HepG2 (cell line): Measurements from ENCODE around the gene GMNN. TPM values are rescaled to one million over a fixed set of nuclear protein-coding genes. Genes with fewer than 3 reads are reported as not detected.

Experiments
- AGO2 ChIP-seq: fragments of 200-400 bp; formaldehyde crosslinking; optimal IDR thresholded peaks from 2 replicates; pipeline ENCODE3; 2017; ENCODE audit warnings: mild to moderate bottlenecking, low read depth, low read length, moderate library complexity
- ARHGAP35 ChIP-seq: sonication (generic); formaldehyde crosslinking; IDR thresholded peaks from 2 replicates; pipeline ENCODE4 v1.9.0; 2022; ENCODE audit warnings: mild to moderate bottlenecking, inconsistent platforms, moderate library complexity, missing genetic modification reagents, borderline replicate concordance
- CSRNP2 ChIP-seq: sonication (generic); formaldehyde crosslinking; conservative IDR thresholded peaks from 2 replicates; pipeline ENCODE4 v1.8.0; 2022; ENCODE audit warnings: low read depth, missing genetic modification reagents
- EP300 ChIP-seq, 3 experiments: sonication (generic) in 1 of 3; formaldehyde crosslinking in 1 of 3; IDR thresholded peaks; 2 replicates each; pipeline versions ENCODE4 v1.5.1 to v1.6.1; 2011 to 2020; ENCODE audit warnings: low read depth in 2 of 3, low read length in 2 of 3, borderline replicate concordance in 1 of 3, improper control_type of control experiment in 1 of 3, mild to moderate bottlenecking in 1 of 3, missing genetic modification reagents in 1 of 3, moderate library complexity in 1 of 3
- FOXP4 ChIP-seq: sonication (generic); formaldehyde crosslinking; IDR thresholded peaks from 2 replicates; pipeline ENCODE4 v1.4.0; 2020; ENCODE audit warnings: missing genetic modification reagents
- MED1 ChIP-seq: sonication (generic); formaldehyde crosslinking; IDR thresholded peaks from 2 replicates; pipeline ENCODE4 v1.4.0; 2020; ENCODE audit warnings: missing genetic modification reagents
- MXD4 ChIP-seq: IDR thresholded peaks from 2 replicates; pipeline ENCODE4 v1.6.1; 2016; ENCODE audit warnings: mild to moderate bottlenecking, missing biosample characterization, missing genetic modification reagents
- NCOR1 ChIP-seq: fragments of 200-600 bp; sonication (generic); IDR thresholded peaks from 2 replicates; pipeline ENCODE4 v1.7.0; 2017; ENCODE audit warnings: antibody characterized with exemption, low read length, borderline replicate concordance
- NFIC ChIP-seq: IDR thresholded peaks from 2 replicates; pipeline ENCODE4 v1.6.1; 2012; ENCODE audit warnings: mild to moderate bottlenecking, low read length, inconsistent platforms
- PPARG ChIP-seq: conservative IDR thresholded peaks from 2 replicates; pipeline ENCODE4 v1.6.1; 2016; ENCODE audit warnings: missing biosample characterization, missing genetic modification reagents
- PTBP1 ChIP-seq: fragments of 200-400 bp; formaldehyde crosslinking; IDR thresholded peaks from 2 replicates; pipeline ENCODE4 v1.6.1; 2018; ENCODE audit warnings: low read length, low read depth; ENCODE audit not compliant: poor library complexity, severe bottlenecking
- RCOR2 ChIP-seq: IDR thresholded peaks from 2 replicates; pipeline ENCODE4 v1.6.1; 2016; ENCODE audit warnings: missing biosample characterization, missing genetic modification reagents
- RNF219 ChIP-seq: sonication (generic); formaldehyde crosslinking; IDR thresholded peaks from 2 replicates; pipeline ENCODE4 v1.5.0; 2020; ENCODE audit warnings: mild to moderate bottlenecking, missing genetic modification reagents
- SMAD3 ChIP-seq: sonication (generic); formaldehyde crosslinking; IDR thresholded peaks from 2 replicates; pipeline ENCODE4 v1.4.0; 2020; ENCODE audit warnings: missing genetic modification reagents
- TBX3 ChIP-seq: fragments of 450-650 bp; IDR thresholded peaks from 2 replicates; pipeline ENCODE4 v1.6.1; 2017; ENCODE audit warnings: antibody characterized with exemption, mild to moderate bottlenecking, inconsistent platforms, borderline replicate concordance
- THAP7 ChIP-seq: sonication (generic); formaldehyde crosslinking; IDR thresholded peaks from 2 replicates; pipeline ENCODE4 v1.8.1; 2023; ENCODE audit warnings: mild to moderate bottlenecking, missing genetic modification reagents
- ZBTB43 ChIP-seq: sonication (generic); formaldehyde crosslinking; conservative IDR thresholded peaks from 2 replicates; pipeline ENCODE4 v1.4.0; 2020; ENCODE audit warnings: missing genetic modification reagents
- ZMAT3 ChIP-seq: sonication (generic); formaldehyde crosslinking; conservative IDR thresholded peaks from 2 replicates; pipeline ENCODE4 v1.7.0; 2021; ENCODE audit warnings: missing genetic modification reagents
- ZNF431 ChIP-seq: sonication (generic); formaldehyde crosslinking; IDR thresholded peaks from 2 replicates; pipeline ENCODE4 v1.9.0; 2022; ENCODE audit warnings: missing genetic modification reagents, low read depth, mild to moderate bottlenecking, borderline replicate concordance
- ZNF567 ChIP-seq: sonication (generic); formaldehyde crosslinking; IDR thresholded peaks from 2 replicates; pipeline ENCODE4 v1.8.1; 2023; ENCODE audit warnings: mild to moderate bottlenecking, missing genetic modification reagents, borderline replicate concordance
- ZNF605 ChIP-seq: sonication (generic); formaldehyde crosslinking; IDR thresholded peaks from 2 replicates; pipeline ENCODE4 v1.8.0; 2022; ENCODE audit warnings: mild to moderate bottlenecking, missing genetic modification reagents
- polyA plus RNA-seq, 8 experiments: library from polyadenylated mRNA; depleted of rRNA in 3 of 8; stranded (reverse) in 7 of 8; unstranded in 1 of 8; fragments of >200 nt; fragmentation: Illumina TruSeq in 4 of 8; extraction: Trizol in 4 of 8; gene quantifications; 2 replicates each; pipeline versions ENCODE4 v1.2.1 to v1.2.3, GENCODE V29; 2011 to 2016; ENCODE audit warnings: low read depth in 4 of 8, missing spikeins in 1 of 8, mixed read lengths in 1 of 8; ENCODE audit not compliant: insufficient read depth in 1 of 8
- total RNA-seq, 5 experiments: library from RNA; depleted of rRNA; stranded (reverse); fragments of >200 nt; fragmentation: Illumina TruSeq; extraction: Trizol; gene quantifications; 2 replicates each; pipeline ENCODE4 v1.2.3, GENCODE V29; 2016; ENCODE audit warnings: low read depth in 1 of 5

GMNN gene
- total and polyA plus RNA-seq, 2 of the 13 experiments (the other 11 are each of a cell fraction or from before 2014, with no cell fraction given) = 61.8 to 154 TPM

- no peak for TF ChIP-seq AGO2
- peak; percentile 90 for TF ChIP-seq PPARG (CRISPR knock-in tag)
- TF ChIP-seq ZNF605 (CRISPR knock-in tag) = no peak
- TF ChIP-seq PTBP1 = no peak
- peak; percentile 53; the same call in 1 of the 2 replicates for TF ChIP-seq MED1
- no peak for TF ChIP-seq ZNF567 (CRISPR knock-in tag)
- TF ChIP-seq NFIC = no peak
- TF ChIP-seq NCOR1 = no peak
- no peak for TF ChIP-seq ZNF431 (CRISPR knock-in tag)
- TF ChIP-seq ARHGAP35 (CRISPR knock-in tag) = no peak
- TF ChIP-seq RNF219 = no peak
- no peak for TF ChIP-seq ZMAT3
- TF ChIP-seq FOXP4 = 0 out of 2 replicates have a peak, but pooled peaks have one; percentile 23
- TF ChIP-seq THAP7 (CRISPR knock-in tag) = no peak
- no peak for TF ChIP-seq RCOR2 (CRISPR knock-in tag)
- 0 out of 4 replicates have a peak, but pooled peaks of 1 of the 2 experiments have one; percentile 30 for TF ChIP-seq EP300 (IDR thresholded peaks at IDR 0.05; ENCODE audit: low read depth in 2 of 2, low read length in 2 of 2)
- TF ChIP-seq EP300 (CRISPR knock-in tag; IDR thresholded peaks at IDR 0.05; ENCODE audit: borderline replicate concordance) = no peak
- TF ChIP-seq TBX3 = peak; percentile 37; the same call in 1 of the 2 replicates
- 0 out of 2 replicates have a peak, but pooled peaks have one; percentile 36 for TF ChIP-seq SMAD3 (CRISPR knock-in tag)
- TF ChIP-seq MXD4 = no peak
- no peak for TF ChIP-seq ZBTB43 (CRISPR knock-in tag)
- TF ChIP-seq CSRNP2 = no peak
Measured at GRCh38 chr6:24779416-24780016, 4.8 kb downstream of the GMNN start (continued).
